H1 (cell line): ENCODE data around the gene MATN4. TPM values are rescaled to one million over a fixed set of nuclear protein-coding genes. Genes with fewer than 3 reads are reported as not detected.

Experiments
- BACH1 ChIP-seq: IDR thresholded peaks from 2 replicates; pipeline ENCODE4 v1.6.1; 2012; ENCODE audit warnings: low read length, improper control_type of control experiment
- CBX8 ChIP-seq: fragments of 300-800, 300-1000 bp; sonication (generic); IDR thresholded peaks from 2 replicates; pipeline ENCODE4 v1.7.1; 2016; ENCODE audit warnings: low read depth, low read length, borderline replicate concordance
- CEBPB ChIP-seq: IDR thresholded peaks from 2 replicates; pipeline ENCODE4 v1.6.1; 2012; ENCODE audit warnings: low read depth, low read length
- CHD1 ChIP-seq: IDR thresholded peaks from 2 replicates; pipeline ENCODE4 v1.6.1; 2012; ENCODE audit warnings: low read depth, low read length, improper control_type of control experiment
- EZH2 ChIP-seq: fragments of 200-600 bp; sonication (generic); IDR thresholded peaks from 2 replicates; pipeline ENCODE4 v1.7.1; 2012; ENCODE audit warnings: low read depth, mild to moderate bottlenecking, moderate library complexity, low read length, inconsistent platforms; ENCODE audit not compliant: severe bottlenecking
- KDM4A ChIP-seq: IDR thresholded peaks from one replicate; pipeline ENCODE4 v1.7.1; 2012; ENCODE audit warnings: low read depth, mild to moderate bottlenecking, moderate library complexity, low read length, inconsistent platforms; ENCODE audit not compliant: severe bottlenecking
- ZNF274 ChIP-seq: IDR thresholded peaks from 2 replicates; pipeline ENCODE4 v1.7.0; 2012; ENCODE audit warnings: low read length, borderline replicate concordance; ENCODE audit errors: extremely low read depth
- polyA plus RNA-seq, 7 experiments: library from polyadenylated mRNA; depleted of rRNA in 3 of 7; stranded (reverse) in 5 of 7; unstranded in 2 of 7; fragments of >200 nt in 5 of 7; fragments of 200-250 nt in 2 of 7; gene quantifications; 1 replicate in 5 of 7; 2 replicates in 1 of 7; 4 replicates in 1 of 7; pipeline versions ENCODE4 v1.2.1 to v1.2.3, GENCODE V29; 2011 to 2013; ENCODE audit warnings: missing spikeins in 2 of 7, mixed read lengths in 2 of 7
- total RNA-seq: library from RNA; stranded (reverse); fragmentation: NEBNext Ultra II Directional; extraction: Animal tissue kit (Norgen Biotek cat#: 25700); gene quantifications from 2 replicates; pipeline ENCODE4 v1.2.1, GENCODE V29; 2021
- TF ChIP-seq, protein P1 (sequence below): IDR thresholded peaks from 2 replicates; pipeline ENCODE4 v1.6.1; 2012; ENCODE audit warnings: low read length, inconsistent platforms

MATN4 gene
- total and polyA plus RNA-seq, 2 of the 8 experiments (the other 6 are each of a cell fraction or from before 2014, with no cell fraction given) = 2.1 to 4.4 TPM

- TF ChIP-seq, protein P1, sequence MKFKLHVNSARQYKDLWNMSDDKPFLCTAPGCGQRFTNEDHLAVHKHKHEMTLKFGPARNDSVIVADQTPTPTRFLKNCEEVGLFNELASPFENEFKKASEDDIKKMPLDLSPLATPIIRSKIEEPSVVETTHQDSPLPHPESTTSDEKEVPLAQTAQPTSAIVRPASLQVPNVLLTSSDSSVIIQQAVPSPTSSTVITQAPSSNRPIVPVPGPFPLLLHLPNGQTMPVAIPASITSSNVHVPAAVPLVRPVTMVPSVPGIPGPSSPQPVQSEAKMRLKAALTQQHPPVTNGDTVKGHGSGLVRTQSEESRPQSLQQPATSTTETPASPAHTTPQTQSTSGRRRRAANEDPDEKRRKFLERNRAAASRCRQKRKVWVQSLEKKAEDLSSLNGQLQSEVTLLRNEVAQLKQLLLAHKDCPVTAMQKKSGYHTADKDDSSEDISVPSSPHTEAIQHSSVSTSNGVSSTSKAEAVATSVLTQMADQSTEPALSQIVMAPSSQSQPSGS = no peak
- TF ChIP-seq CBX8 = no peak
- TF ChIP-seq EZH2 = no peak
- TF ChIP-seq KDM4A = no peak
- TF ChIP-seq CHD1 = no peak
- no peak for TF ChIP-seq ZNF274
- TF ChIP-seq CEBPB = no peak
- no peak for TF ChIP-seq BACH1
- TF ChIP-seq, all 59 proteins: peak for 0
Observed at GRCh38 chr20:45328451-45328850, 20.4 kb upstream of the MATN4 start (continued).
